Natural killer cell (primary cell): ENCODE results near the gene KLHL3. TPM values are rescaled to one million over a fixed set of nuclear protein-coding genes. Genes with fewer than 3 reads are reported as not detected.
A peak's percentile ranks its signal among the peaks of the same experiment; 100 is the strongest.

Source experiments
- ATAC-seq, 3 donors: fragments of 150-1000 bp in 2 of 3; fragments of 200-7000 bp in 1 of 3; cut with Tn5 transposase; 1 replicate in 1 of 3; 2 replicates in 2 of 3; pipeline ENCODE4 v1.10.0; 2021; ENCODE audit warnings: mild to moderate bottlenecking in 2 of 3, moderate library complexity in 2 of 3
- DNase-seq, 2 donors: peaks; one replicate each; pipeline versions ENCODE4 v3.0.0 to v3.0.0-alpha.2; 2013 to 2021; ENCODE audit warnings: mixed read lengths in 1 of 2
- H3K27ac ChIP-seq: one replicate; pipeline ENCODE4 v1.5.1; 2013; ENCODE audit warnings: mild to moderate bottlenecking, low read length
- H3K27me3 ChIP-seq: one replicate; pipeline ENCODE4 v1.6.1; 2013; ENCODE audit warnings: low read length; ENCODE audit not compliant: control insufficient read depth, insufficient read depth
- H3K36me3 ChIP-seq: one replicate; pipeline ENCODE4 v1.6.1; 2013; ENCODE audit warnings: low read length; ENCODE audit not compliant: control insufficient read depth, insufficient read depth
- H3K4me1 ChIP-seq: one replicate; pipeline ENCODE4 v1.6.1; 2013; ENCODE audit warnings: low read length; ENCODE audit not compliant: control insufficient read depth, insufficient read depth
- H3K4me3 ChIP-seq: one replicate; pipeline ENCODE4 v1.5.1; 2013; ENCODE audit warnings: low read length
- H3K9me3 ChIP-seq: one replicate; pipeline ENCODE4 v1.6.1; 2013; ENCODE audit warnings: low read length; ENCODE audit not compliant: control insufficient read depth, insufficient read depth
- H3K27ac Mint-ChIP-seq, 2 donors: one replicate each; pipeline ENCODE4 v1.8.0; 2022; ENCODE audit warnings: mild to moderate bottlenecking in 2 of 2, mixed read lengths in 2 of 2, moderate library complexity in 1 of 2
- H3K27me3 Mint-ChIP-seq, 2 donors: one replicate each; pipeline ENCODE4 v1.8.0; 2022; ENCODE audit warnings: low read depth in 2 of 2, mixed read lengths in 2 of 2
- H3K36me3 Mint-ChIP-seq: one replicate; pipeline ENCODE4 v1.8.0; 2022; ENCODE audit warnings: mixed read lengths
- H3K4me1 Mint-ChIP-seq, 2 donors: one replicate each; pipeline ENCODE4 v1.8.0; 2022; ENCODE audit warnings: mixed read lengths in 2 of 2
- H3K4me3 Mint-ChIP-seq: one replicate; pipeline ENCODE4 v1.8.0; 2022; ENCODE audit warnings: mild to moderate bottlenecking, moderate library complexity, mixed read lengths
- H3K9me3 Mint-ChIP-seq, 2 donors: one replicate each; pipeline ENCODE4 v1.8.0; 2022; ENCODE audit warnings: mixed read lengths in 2 of 2
- CTCF ChIP-seq: fragments of 200-600 bp; IDR thresholded peaks from one replicate; pipeline ENCODE4 v1.8.0; 2022; ENCODE audit warnings: antibody characterized with exemption
- whole genome bisulfite sequencing: methylation state at CpG from one replicate; pipeline ENCODE4 v1.1.7; 2013; ENCODE audit warnings: missing lambda C conversion rate; ENCODE audit not compliant: insufficient coverage; 5-methylcytosine and 5-hydroxymethylcytosine counted together
- intact Hi-C: fragments of 100-400 bp; cut with micrococcal nuclease; formaldehyde crosslinking; loops from one replicate; pipeline ENCODE4 v1.14.2; 2022
- total RNA-seq, 4 donors: library from RNA; stranded (reverse); fragments of 120-200 nt in 1 of 4; gene quantifications; one replicate each; pipeline versions ENCODE4 v1.2.3 to v1.2.4, GENCODE V29; 2013 to 2022

KLHL3 gene
- total RNA-seq, 3 donors from 2014 or later (not counting 1 experiment from before 2014, with no cell fraction given): 11.2 to 14.0 (median 13.2) TPM

- Mint-ChIP-seq H3K27me3 (peaks cover 0 to 3% of the 10 kb centered on the region in 2 donors), H3K4me3 (peak overlapping the region; percentile 97), H3K4me1 (peaks cover 30 to 42% of the 10 kb centered on the region in 2 donors), H3K36me3 (no peaks in the 10 kb centered on the region), H3K9me3 (no peaks in the 10 kb centered on the region), H3K27ac (peak overlapping the region; percentile 100)
- DNase-seq (peak; percentile 52 to 60), ATAC-seq (no peak)
- H3K36me3 ChIP-seq: peaks cover 2% of the 10 kb centered on the region
- peak overlapping the region; percentile 99 for H3K27ac ChIP-seq
- H3K4me3 ChIP-seq: peak overlapping the region; percentile 77
- TF ChIP-seq CTCF: no peak
- under 1% methylated on average over 63 of the region's 63 CpGs for WGBS
- intact Hi-C loops: loop anchor here (2.0 to 5.0 kb wide), 2 partner anchors 280 to 424 kb away; partner anchors contain the start of genes BRD8, FAM13B and KIF20A
- peaks cover 14% of the 10 kb centered on the region for H3K4me1 ChIP-seq
- H3K9me3 ChIP-seq: no peaks in the 10 kb centered on the region
- no peaks in the 10 kb centered on the region for H3K27me3 ChIP-seq
Measured at GRCh38 chr5:137752905-137753690, 17.2 kb upstream of the KLHL3 start.

GRCh38 chr5:137751869-137752491, 16.1 kb upstream of the KLHL3 start:
- peak overlapping the region; percentile 97 for H3K4me3 Mint-ChIP-seq
- no peak for ATAC-seq
- H3K4me1 Mint-ChIP-seq: peaks cover 30 to 42% of the 10 kb centered on the region in 2 donors
- no peaks in the 10 kb centered on the region for H3K36me3 Mint-ChIP-seq
- DNase-seq: peak in 1 of 2 donors; percentile 61
- Histone ChIP-seq H3K27me3 (no peaks in the 10 kb centered on the region), H3K27ac (peak overlapping the region; percentile 99), H3K36me3 (peaks cover 2% of the 10 kb centered on the region), H3K4me3 (peak overlapping the region; percentile 77), H3K9me3 (no peaks in the 10 kb centered on the region), H3K4me1 (peaks cover 14% of the 10 kb centered on the region)
- 3% methylated on average over 4 of the region's 7 CpGs for WGBS
- H3K27ac Mint-ChIP-seq: peak overlapping the region; percentile 100
- TF ChIP-seq CTCF: peak; percentile 80
- H3K27me3 Mint-ChIP-seq: peaks cover 0 to 3% of the 10 kb centered on the region in 2 donors
- intact Hi-C loops: loop anchor here (2.0 to 5.0 kb wide), 2 partner anchors 281 to 425 kb away; partner anchors contain the start of genes BRD8, FAM13B and KIF20A
- H3K9me3 Mint-ChIP-seq: no peaks in the 10 kb centered on the region

GRCh38 chr5:137750436-137750835, 14.5 kb upstream of the KLHL3 start:
- H3K36me3 ChIP-seq: peaks cover 2% of the 10 kb centered on the region
- H3K27me3 Mint-ChIP-seq: no peaks in the 10 kb centered on the region
- no peak for TF ChIP-seq CTCF
- peaks cover 30 to 42% of the 10 kb centered on the region in 2 donors for H3K4me1 Mint-ChIP-seq
- no peak overlapping the region for H3K4me3 ChIP-seq
- DNase-seq (no peak), ATAC-seq (no peak)
- peaks cover 14% of the 10 kb centered on the region for H3K4me1 ChIP-seq
- no peak overlapping the region for H3K4me3 Mint-ChIP-seq
- no peaks in the 10 kb centered on the region for H3K27me3 ChIP-seq
- 83% methylated on average over 1 of the region's 1 CpG for WGBS
- H3K27ac ChIP-seq: no peak overlapping the region
- intact Hi-C loops: loop anchor here (5.0 kb wide), 1 partner anchor 427 kb away; the partner anchor contains the start of genes BRD8 and KIF20A
- no peaks in the 10 kb centered on the region for H3K9me3 ChIP-seq
- no peaks in the 10 kb centered on the region for H3K36me3 Mint-ChIP-seq
- H3K9me3 Mint-ChIP-seq: no peaks in the 10 kb centered on the region
- peak overlapping the region; percentile 37 to 100 for H3K27ac Mint-ChIP-seq
